Measurements from ENCODE around the gene RBBP6.

GRCh38 chr16:24537474-24538337, 1.7 kb upstream of the RBBP6 start:
- TF ChIP-seq ZSCAN16 (tag by site-specific recombination; IDR thresholded peaks at IDR 0.05) (no peak), ZNF391 (tag by site-specific recombination; IDR thresholded peaks at IDR 0.05; ENCODE audit: borderline replicate concordance, low read depth) (no peak), ZFP37 (tag by site-specific recombination; IDR thresholded peaks at IDR 0.05) (no peak), ZNF23 (tag by site-specific recombination; IDR thresholded peaks at IDR 0.05; ENCODE audit: borderline replicate concordance) (no peak)

Measured in HEK293 (cell line).